K562 (cell line): ENCODE results near the gene EGFL7. TPM values are rescaled to one million over a fixed set of nuclear protein-coding genes. Genes with fewer than 3 reads are reported as not detected.
A peak's percentile ranks its signal among the peaks of the same experiment; 100 is the strongest.

Source experiments
- DEAF1 ChIP-seq: fragments of 450-650 bp; formaldehyde crosslinking; IDR thresholded peaks from 2 replicates; pipeline ENCODE4 v1.4.0; 2020; ENCODE audit warnings: mild to moderate bottlenecking, moderate library complexity
- EP400 ChIP-seq: fragments of 450-650 bp; IDR thresholded peaks from 2 replicates; pipeline ENCODE4 v1.6.1; 2017; ENCODE audit warnings: antibody characterized with exemption, mild to moderate bottlenecking, moderate library complexity
- MGA ChIP-seq: fragments of 450-650 bp; IDR thresholded peaks from 2 replicates; pipeline ENCODE4 v1.6.1; 2016; ENCODE audit warnings: mild to moderate bottlenecking, moderate library complexity
- MTA3 ChIP-seq: fragments of 450-650 bp; formaldehyde crosslinking; IDR thresholded peaks from 2 replicates; pipeline ENCODE4 v1.6.1; 2017; ENCODE audit warnings: mild to moderate bottlenecking, borderline replicate concordance
- NCOA6 ChIP-seq: fragments of 450-650 bp; IDR thresholded peaks from 2 replicates; pipeline ENCODE4 v1.6.1; 2017; ENCODE audit warnings: mild to moderate bottlenecking
- NFRKB ChIP-seq: fragments of 450-650 bp; IDR thresholded peaks from 2 replicates; pipeline ENCODE4 v1.6.1; 2016; ENCODE audit warnings: low read depth
- PKNOX1 ChIP-seq: fragments of 450-650 bp; IDR thresholded peaks from 2 replicates; pipeline ENCODE4 v1.6.1; 2016
- SIX5 ChIP-seq, 2 experiments: IDR thresholded peaks; 2 replicates each; pipeline ENCODE4 v1.6.1; 2011; ENCODE audit warnings: low read length in 2 of 2, borderline replicate concordance in 1 of 2, low read depth in 1 of 2, mild to moderate bottlenecking in 1 of 2, moderate library complexity in 1 of 2; ENCODE audit not compliant: insufficient read depth in 1 of 2
- TAF9B ChIP-seq: fragments of 450-650 bp; IDR thresholded peaks from 2 replicates; pipeline ENCODE4 v1.6.1; 2018; ENCODE audit warnings: mild to moderate bottlenecking; ENCODE audit not compliant: partially characterized antibody
- ZC3H4 ChIP-seq: sonication (generic); formaldehyde crosslinking; IDR thresholded peaks from 2 replicates; pipeline ENCODE4 v1.9.0; 2021; ENCODE audit warnings: missing genetic modification reagents, borderline replicate concordance
- polyA plus RNA-seq, 8 experiments: library from polyadenylated mRNA; depleted of rRNA in 4 of 8; stranded (reverse) in 5 of 8; unstranded in 3 of 8; fragments of >200 nt; fragmentation: Nextera tagmentation in 2 of 8; fragmentation: Illumina TruSeq in 1 of 8; extraction: Ambion mirVana in 2 of 8; extraction: Trizol in 1 of 8; gene quantifications; 2 replicates each; pipeline versions ENCODE4 v1.2.1 to v1.2.3, GENCODE V29; 2011 to 2014; ENCODE audit warnings: inconsistent platforms in 1 of 8, missing spikeins in 1 of 8
- total RNA-seq, 7 experiments: library from RNA; depleted of rRNA in 6 of 7; stranded (reverse); fragments of >200 nt in 6 of 7; fragmentation: Illumina TruSeq in 2 of 7; extraction: Trizol in 2 of 7; gene quantifications; 2 replicates each; pipeline versions ENCODE4 v1.2.1 to v1.2.3, GENCODE V29; 2011 to 2021; ENCODE audit warnings: low replicate concordance in 1 of 7

The EGFL7 gene
- total and polyA plus RNA-seq, 9 of the 15 experiments (the other 6 are each of a cell fraction or from before 2014, with no cell fraction given): 1.5 to 286 (median 55.5) TPM

- TF ChIP-seq SIX5 (IDR thresholded peaks at IDR 0.05; ENCODE audit: borderline replicate concordance in 1 of 2, insufficient read depth in 1 of 2, low read depth in 1 of 2, low read length in 2 of 2) (no peak), PKNOX1 (0 out of 2 replicates have a peak, but pooled peaks have one; percentile 3), ZC3H4 (0 out of 2 replicates have a peak, but pooled peaks have one; percentile 73), NFRKB (peak; percentile 86), EP400 (no peak), MTA3 (no peak), DEAF1 (peak; percentile 86), NCOA6 (no peak), TAF9B (no peak), MGA (no peak)
These were observed 31.4 kb upstream of the EGFL7 start (continued) for GRCh38 chr9:136631038-136632000.
